Ovary (tissue), 9 donors: ENCODE measurements around the gene ELP4. TPM values are rescaled to one million over a fixed set of nuclear protein-coding genes. Genes with fewer than 3 reads are reported as not detected.

ENCODE experiments used
- DNase-seq, 5 donors: peaks; one replicate each; pipeline ENCODE4 v3.0.0-alpha.2; 2019 to 2020
- H3K27ac ChIP-seq, 2 donors: fragments of 200-600 bp; one replicate each; pipeline versions ENCODE4 v1.5.1 to v1.8.0; 2019 to 2022
- H3K27me3 ChIP-seq: fragments of 200-600 bp; one replicate; pipeline ENCODE4 v1.8.0; 2022
- H3K36me3 ChIP-seq: fragments of 200-600 bp; sonication (generic); one replicate; pipeline ENCODE4 v1.5.1; 2019
- H3K4me1 ChIP-seq: one replicate; pipeline ENCODE4 v1.8.1; 2013; ENCODE audit warnings: mild to moderate bottlenecking, moderate library complexity; ENCODE audit not compliant: insufficient read depth
- H3K4me3 ChIP-seq: fragments of 200-600 bp; sonication (generic); one replicate; pipeline ENCODE4 v1.5.1; 2017
- H3K9me3 ChIP-seq, 2 donors: fragments of 200-600 bp in 1 of 2; sonication (generic) in 1 of 2; one replicate each; pipeline versions ENCODE4 v1.5.1 to v1.8.1; 2013 to 2019; ENCODE audit warnings: mild to moderate bottlenecking in 1 of 2, moderate library complexity in 1 of 2
- CTCF ChIP-seq, 3 donors: fragments of 450-650 bp in 2 of 3; fragments of 200-600 bp in 1 of 3; IDR thresholded peaks; one replicate each; pipeline versions ENCODE4 v1.5.1 to v1.8.0; 2016 to 2022; ENCODE audit warnings: antibody characterized with exemption in 3 of 3, mild to moderate bottlenecking in 1 of 3
- EP300 ChIP-seq: sonication (generic); formaldehyde crosslinking; IDR thresholded peaks from one replicate; pipeline ENCODE4 v1.6.1; 2017; ENCODE audit warnings: antibody characterized with exemption
- POLR2A ChIP-seq: fragments of 450-650 bp; IDR thresholded peaks from one replicate; pipeline ENCODE4 v1.6.1; 2017; ENCODE audit warnings: antibody characterized with exemption, mild to moderate bottlenecking, moderate library complexity
- WGBS, 3 donors: extraction: QIAGEN DNeasy Blood & Tissue Kit in 1 of 3; methylation state at CpG; one replicate each; pipeline versions ENCODE4 v1.1.5 to v1.1.7; 2013 to 2017; 5-methylcytosine and 5-hydroxymethylcytosine counted together
- intact Hi-C, 4 donors: fragments of 100-400 bp; cut with DNase I; formaldehyde crosslinking; loops; one replicate each; pipeline versions ENCODE4 v1.11.0 to v1.15.1; 2022 to 2023
- polyA plus RNA-seq, 2 donors: library from polyadenylated mRNA; stranded (reverse); fragments of 200-250 nt in 1 of 2; fragments of 350-450 nt in 1 of 2; fragmentation: Illumina TruSeq in 1 of 2; extraction: RNeasy Lipid Tissue Mini Kit (QIAGEN cat#74804) in 1 of 2; gene quantifications; one replicate each; pipeline ENCODE4 v1.2.3, GENCODE V29; 2013 to 2014
- total RNA-seq, 7 donors: library from RNA; depleted of rRNA in 2 of 7; stranded (reverse); fragments of >200 nt in 2 of 7; fragmentation: NEBNext Ultra II Directional in 3 of 7; extraction: Animal tissue kit (Norgen Biotek cat#: 25700) in 3 of 7; gene quantifications; one replicate each; pipeline versions ENCODE4 v1.1.0 to v1.2.4, GENCODE V29; 2016 to 2023
- donor health status: DM: no; HTN: no; CAD: no; lungs with moderate emphysema.
- donor health status: DM: no; HTN: no; CAD: no.
- donor health status: Bipolar disorder and iron deficiency.
- donor health status: DM: yes; HTN: yes; CAD: no.
- donor health status: DM: no; HTN: no; CAD: no.
- donor health status: DM: yes; HTN: yes; CAD: no.

Gene ELP4
- total and polyA plus RNA-seq, 9 donors = 9.7 to 25.8 (median 13.8) TPM

DNA sequence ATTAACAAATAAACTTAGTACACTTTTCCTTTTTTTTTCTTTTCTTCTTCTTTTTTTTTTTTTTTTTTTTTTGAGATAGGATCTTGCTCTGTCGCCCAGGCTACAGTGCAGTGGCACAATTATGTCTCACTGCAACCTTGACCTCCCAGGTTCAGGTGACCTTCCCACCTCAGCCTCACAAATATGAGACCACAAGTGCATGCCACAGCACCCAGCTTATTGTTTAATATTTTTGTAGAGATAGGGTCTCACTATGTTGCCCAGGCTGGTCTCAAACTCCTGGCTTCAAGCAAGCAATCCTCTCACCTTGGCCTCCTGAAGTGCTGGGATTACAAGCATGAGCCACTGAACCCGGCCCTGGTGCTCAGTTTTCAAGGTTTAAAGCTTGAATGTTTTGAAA, 88.9 kb downstream of the ELP4 start:
- no peak overlapping the region for H3K27ac ChIP-seq
- intact Hi-C loops = no loop called here
- no peak for DNase-seq
- no peaks in the 10 kb centered on the region for H3K9me3 ChIP-seq
- TF ChIP-seq POLR2A = no peak
- TF ChIP-seq CTCF (IDR thresholded peaks at IDR 0.05) = no peak
- no peak for TF ChIP-seq EP300
- H3K27me3 ChIP-seq = no peaks in the 10 kb centered on the region
- H3K4me3 ChIP-seq = no peak overlapping the region
- no peaks in the 10 kb centered on the region for H3K36me3 ChIP-seq
- WGBS, 3 donors = 78 to 87% (median 85%) methylated on average over 2 of the region's 2 CpGs
- no peaks in the 10 kb centered on the region for H3K4me1 ChIP-seq

DNA sequence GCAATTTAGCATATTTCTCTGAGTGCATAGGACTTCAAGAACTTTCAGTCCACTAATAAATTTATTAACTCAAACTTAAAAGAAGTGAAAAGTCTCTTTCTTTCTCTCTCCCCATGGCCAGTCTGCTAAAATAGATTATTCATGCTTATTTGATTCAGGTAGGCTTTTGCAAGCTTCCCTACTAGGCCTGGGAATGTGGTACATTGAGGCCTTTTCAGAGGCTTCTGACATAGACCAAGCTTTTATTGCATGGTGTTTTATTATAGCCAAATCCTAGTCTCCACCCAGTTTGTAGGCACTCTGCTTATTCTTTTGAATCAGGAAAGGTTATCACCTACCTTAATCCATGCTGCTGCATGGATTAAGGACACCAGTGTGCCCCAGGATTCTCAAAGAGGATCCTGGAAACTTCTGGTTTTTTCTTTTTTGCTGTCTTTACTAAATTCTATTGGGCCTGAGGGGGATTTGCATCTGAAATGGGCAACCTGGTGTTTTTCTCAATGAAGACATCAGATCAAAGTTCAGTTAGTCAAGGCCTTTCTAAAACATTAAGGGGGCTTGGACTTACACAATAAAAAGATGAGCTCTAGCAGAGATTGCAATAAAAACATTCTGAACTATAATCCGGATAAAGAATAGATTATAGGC, 92.2 kb downstream of the ELP4 start:
- no peaks in the 10 kb centered on the region for H3K9me3 ChIP-seq
- no peak overlapping the region for H3K4me3 ChIP-seq
- H3K27me3 ChIP-seq = no peaks in the 10 kb centered on the region
- intact Hi-C loops = no loop called here
- DNase-seq = no peak
- WGBS, 3 donors = 93 to 95% (median 94%) methylated on average over 1 of the region's 1 CpG
- H3K36me3 ChIP-seq = no peaks in the 10 kb centered on the region
- no peaks in the 10 kb centered on the region for H3K4me1 ChIP-seq
- no peak for TF ChIP-seq POLR2A
- no peak for TF ChIP-seq EP300
- TF ChIP-seq CTCF (IDR thresholded peaks at IDR 0.05) = no peak
- H3K27ac ChIP-seq = no peak overlapping the region

DNA sequence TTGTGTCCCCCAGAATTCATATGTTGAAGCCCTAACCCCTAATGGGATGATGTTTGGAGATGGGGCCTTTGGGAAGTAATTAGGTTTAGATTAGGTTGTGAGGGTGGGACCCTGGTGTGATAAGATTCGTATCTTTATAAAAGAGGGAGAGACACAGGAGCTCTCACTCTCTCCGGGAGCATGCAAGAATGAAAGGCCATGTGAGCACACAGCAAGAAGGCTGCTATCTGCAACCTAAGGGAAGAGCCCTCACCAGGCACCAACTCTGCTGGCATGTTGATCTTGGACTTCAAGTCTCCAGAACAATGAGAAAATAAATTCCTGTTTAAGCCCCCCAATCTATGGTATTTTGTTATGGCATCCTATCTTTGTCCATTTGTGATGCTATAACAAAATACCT, 97.3 kb downstream of the ELP4 start:
- no peak overlapping the region for H3K27ac ChIP-seq
- no peaks in the 10 kb centered on the region for H3K9me3 ChIP-seq
- no peaks in the 10 kb centered on the region for H3K4me1 ChIP-seq
- no peaks in the 10 kb centered on the region for H3K36me3 ChIP-seq
- 88 to 95% (median 93%) methylated on average over 2 of the region's 2 CpGs for WGBS, 3 donors
- no peak for TF ChIP-seq EP300
- no peak for DNase-seq
- no peaks in the 10 kb centered on the region for H3K27me3 ChIP-seq
- H3K4me3 ChIP-seq = no peak overlapping the region
- intact Hi-C loops = no loop called here

DNA sequence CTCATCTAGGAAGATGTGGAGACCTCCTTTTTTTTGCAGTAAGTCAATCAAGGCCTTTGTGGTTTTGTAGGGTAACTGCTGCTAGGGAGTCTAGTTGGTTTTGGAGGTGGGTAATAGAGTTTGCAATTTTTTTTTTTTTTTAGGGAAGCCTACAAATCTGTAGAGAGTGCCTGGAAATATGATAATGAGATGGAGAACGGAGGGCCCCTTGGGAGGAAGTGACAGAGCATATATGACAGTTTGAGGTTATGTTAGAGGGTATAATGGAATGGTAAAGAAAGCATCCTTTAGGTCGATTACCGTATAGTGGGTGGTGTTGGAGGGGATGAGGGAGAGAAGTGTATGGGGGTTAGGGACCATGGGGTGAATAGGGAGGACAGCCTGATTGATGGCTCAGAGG, 98.3 kb downstream of the ELP4 start:
- no peaks in the 10 kb centered on the region for H3K9me3 ChIP-seq
- H3K27ac ChIP-seq = no peak overlapping the region
- no peaks in the 10 kb centered on the region for H3K4me1 ChIP-seq
- no peak overlapping the region for H3K4me3 ChIP-seq
- H3K36me3 ChIP-seq = no peaks in the 10 kb centered on the region
- no peak for TF ChIP-seq POLR2A
- no peak for TF ChIP-seq CTCF (IDR thresholded peaks at IDR 0.05)
- no peak for TF ChIP-seq EP300
- H3K27me3 ChIP-seq = no peaks in the 10 kb centered on the region
- intact Hi-C loops = no loop called here
- DNase-seq = no peak
- 91 to 97% (median 93%) methylated on average over 3 of the region's 3 CpGs for WGBS, 3 donors

DNA sequence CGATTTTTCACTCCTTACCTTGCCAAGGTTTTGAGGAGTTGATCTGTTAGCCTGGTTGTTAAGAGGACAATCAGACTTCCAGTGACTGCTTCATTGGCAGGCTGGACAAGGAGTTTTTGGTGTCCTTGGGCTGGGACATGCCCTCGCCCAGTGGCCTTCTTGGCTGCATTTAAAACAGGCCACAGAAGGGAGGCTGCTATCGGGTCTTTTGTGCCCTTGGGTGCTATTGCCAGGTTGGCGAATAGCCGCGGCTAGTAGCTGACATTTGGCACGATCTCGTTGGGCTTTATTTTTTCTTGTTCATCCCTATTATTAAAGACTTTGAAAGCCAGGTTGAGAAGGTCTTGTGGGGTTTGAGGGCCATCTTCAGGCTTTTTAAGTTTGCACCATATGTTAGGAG, 99.4 kb downstream of the ELP4 start:
- Histone ChIP-seq H3K4me3 (no peak overlapping the region), H3K9me3 (no peaks in the 10 kb centered on the region), H3K27me3 (no peaks in the 10 kb centered on the region), H3K27ac (no peak overlapping the region), H3K4me1 (no peaks in the 10 kb centered on the region), H3K36me3 (no peaks in the 10 kb centered on the region)
- TF ChIP-seq EP300 = no peak
- no peak for TF ChIP-seq POLR2A
- no peak for TF ChIP-seq CTCF (IDR thresholded peaks at IDR 0.05)
- DNase-seq = no peak
- intact Hi-C loops = no loop called here
- WGBS, 3 donors = 97 to 98% (median 97%) methylated on average over 8 of the region's 8 CpGs
